Posterior vena cava (tissue), 2 donors: ENCODE measurements around the gene ZIC5. TPM values are rescaled to one million over a fixed set of nuclear protein-coding genes. Genes with fewer than 3 reads are reported as not detected.
"Not testable (repeated sequence)": the region's sequence is repeated elsewhere in the genome, so short reads cannot be mapped to it uniquely, and the experiment has no call there.

Experiments
- DNase-seq: peaks from one replicate; pipeline ENCODE4 v3.0.0-alpha.2; 2020; ENCODE audit warnings: low spot score
- intact Hi-C, 2 donors: fragments of 100-400 bp; cut with DNase I; formaldehyde crosslinking; loops; one replicate each; pipeline versions ENCODE4 v1.14.1 to v1.14.2; 2022 to 2023
- total RNA-seq, 2 donors: library from RNA; stranded (reverse); fragmentation: NEBNext Ultra II Directional; extraction: Animal tissue kit (Norgen Biotek cat#: 25700); gene quantifications; one replicate each; pipeline ENCODE4 v1.2.1, GENCODE V29; 2021
- donor health status: DM: yes; HTN: yes; CAD: no.
- donor health status: DM: yes; HTN: yes; CAD: no.

The ZIC5 gene
- total RNA-seq, 2 donors from 2014 or later: not detected

- DNase-seq: no peak
- intact Hi-C loops: no loop called here
Measured at GRCh38 chr13:99966064-99966805, 5.3 kb downstream of the ZIC5 start.

GRCh38 chr13:99965329-99966000 is 6.1 kb downstream of the ZIC5 start:
- intact Hi-C loops: no loop called here
- DNase-seq: no peak

- no peak for DNase-seq
- intact Hi-C loops: no loop called here
Measured at GRCh38 chr13:99963816-99964339, 7.7 kb downstream of the ZIC5 start.

GRCh38 chr13:99962242-99962641 is 9.3 kb downstream of the ZIC5 start:
- intact Hi-C loops: no loop called here
- DNase-seq: no peak

GRCh38 chr13:99961636-99962035 is 9.9 kb downstream of the ZIC5 start:
- DNase-seq: no peak
- intact Hi-C loops: no loop called here

GRCh38 chr13:99960663-99961311 is 10.8 kb downstream of the ZIC5 start:
- intact Hi-C loops: no loop called here
- DNase-seq: peak; percentile 67

- peak; percentile 66 for DNase-seq
- intact Hi-C loops: no loop called here
Measured at GRCh38 chr13:99959540-99960230, 11.9 kb downstream of the ZIC5 start.

GRCh38 chr13:99959127-99959539 is 12.4 kb downstream of the ZIC5 start:
- intact Hi-C loops: no loop called here
- no peak for DNase-seq

GRCh38 chr13:99958406-99959126 is 13.0 kb downstream of the ZIC5 start:
- intact Hi-C loops: no loop called here
- DNase-seq: peak; percentile 67

- peak; percentile 76 for DNase-seq
- intact Hi-C loops: no loop called here
Measured at GRCh38 chr13:99956473-99957349, 14.9 kb downstream of the ZIC5 start.

- intact Hi-C loops: no loop called here
- DNase-seq: peak; percentile 83
Measured at GRCh38 chr13:99955747-99956472, 15.7 kb downstream of the ZIC5 start.

GRCh38 chr13:99955107-99955746 is 16.3 kb downstream of the ZIC5 start:
- intact Hi-C loops: no loop called here
- peak; percentile 82 for DNase-seq

GRCh38 chr13:99953138-99953755 is 18.3 kb downstream of the ZIC5 start:
- intact Hi-C loops: loop anchor here in 1 of 2 donors (1.0 kb wide), 1 partner anchor 42 kb away; no protein-coding TSS in a partner anchor
- peak; percentile 32 for DNase-seq

- DNase-seq, intact Hi-C loops: not testable (repeated sequence)
Measured at GRCh38 chr13:99951666-99952065, 19.9 kb downstream of the ZIC5 start.

GRCh38 chr13:99949679-99950413 is 21.7 kb downstream of the ZIC5 start:
- peak; percentile 41 for DNase-seq
- intact Hi-C loops: no loop called here
